H1 (cell line): ENCODE results near the gene MMP12. TPM values are rescaled to one million over a fixed set of nuclear protein-coding genes. Genes with fewer than 3 reads are reported as not detected.

Experiments used
- CBX5 ChIP-seq: fragments of 300-800, 300-1000 bp; sonication (generic); IDR thresholded peaks from 2 replicates; pipeline ENCODE4 v1.7.1; 2016; ENCODE audit warnings: antibody characterized with exemption, low read length, low read depth
- CBX8 ChIP-seq: fragments of 300-800, 300-1000 bp; sonication (generic); IDR thresholded peaks from 2 replicates; pipeline ENCODE4 v1.7.1; 2016; ENCODE audit warnings: low read depth, low read length, borderline replicate concordance
- CHD1 ChIP-seq: IDR thresholded peaks from 2 replicates; pipeline ENCODE4 v1.6.1; 2012; ENCODE audit warnings: low read depth, low read length, improper control_type of control experiment
- HDAC2 ChIP-seq, 2 experiments: fragments of 300-600 bp in 1 of 2; sonication (generic) in 1 of 2; IDR thresholded peaks; 2 replicates each; pipeline ENCODE4 v1.6.1; 2011 to 2012; ENCODE audit warnings: low read depth in 2 of 2, low read length in 2 of 2, mild to moderate bottlenecking in 2 of 2, moderate library complexity in 2 of 2, borderline replicate concordance in 1 of 2, inconsistent platforms in 1 of 2
- MAFK ChIP-seq: IDR thresholded peaks from 2 replicates; pipeline ENCODE4 v1.6.1; 2012; ENCODE audit warnings: low read depth, mild to moderate bottlenecking, improper control_type of control experiment, low read length
- TAF1 ChIP-seq: IDR thresholded peaks from 2 replicates; pipeline ENCODE4 v1.6.1; 2011; ENCODE audit warnings: mild to moderate bottlenecking, low read depth, low read length
- polyA plus RNA-seq, 7 experiments: library from polyadenylated mRNA; depleted of rRNA in 3 of 7; stranded (reverse) in 5 of 7; unstranded in 2 of 7; fragments of >200 nt in 5 of 7; fragments of 200-250 nt in 2 of 7; gene quantifications; 1 replicate in 5 of 7; 2 replicates in 1 of 7; 4 replicates in 1 of 7; pipeline versions ENCODE4 v1.2.1 to v1.2.3, GENCODE V29; 2011 to 2013; ENCODE audit warnings: missing spikeins in 2 of 7, mixed read lengths in 2 of 7
- total RNA-seq: library from RNA; stranded (reverse); fragmentation: NEBNext Ultra II Directional; extraction: Animal tissue kit (Norgen Biotek cat#: 25700); gene quantifications from 2 replicates; pipeline ENCODE4 v1.2.1, GENCODE V29; 2021

The MMP12 gene
- total and polyA plus RNA-seq, 2 of the 8 experiments (the other 6 are each of a cell fraction or from before 2014, with no cell fraction given): not detected

GRCh38 chr11:102819491-102819890 lies 55.3 kb downstream of the MMP12 start (continued):
- TF ChIP-seq HDAC2 (IDR thresholded peaks at IDR 0.05; ENCODE audit: borderline replicate concordance in 1 of 2, low read depth in 2 of 2, low read length in 2 of 2): no peak
- TF ChIP-seq CHD1: no peak
- TF ChIP-seq CBX8: no peak
- no peak for TF ChIP-seq MAFK
- TF ChIP-seq CBX5: no peak
- no peak for TF ChIP-seq TAF1
